Bronchial epithelial cell (primary cell): ENCODE results near the gene PDE11A. TPM values are rescaled to one million over a fixed set of nuclear protein-coding genes. Genes with fewer than 3 reads are reported as not detected.

Experiments
- DNase-seq: peaks from one replicate; pipeline ENCODE4 v3.0.0-alpha.2; 2010; ENCODE audit warnings: low read depth
- FAIRE-seq: peaks from 2 replicates; lab custom pipeline; 2011; peaks lifted over from hg19 to GRCh38; lab: Jason Lieb, UNC
- H3K27me3 ChIP-seq: 2 replicates; pipeline ENCODE4 v1.5.1; 2011; ENCODE audit warnings: low read length; ENCODE audit not compliant: control insufficient read depth, insufficient read depth
- H3K36me3 ChIP-seq: 2 replicates; pipeline ENCODE4 v1.5.1; 2011; ENCODE audit warnings: low read length; ENCODE audit not compliant: control insufficient read depth, insufficient read depth
- H3K4me3 ChIP-seq: 2 replicates; pipeline ENCODE4 v1.5.1; 2011; ENCODE audit warnings: mild to moderate bottlenecking, low read depth, low read length, control low read depth
- total RNA-seq: library from RNA; depleted of rRNA; stranded (reverse); fragments of >200 nt; gene quantifications from 2 replicates; pipeline ENCODE4 v1.2.1, GENCODE V29; 2014
- TF ChIP-seq, protein P1 (sequence below): IDR thresholded peaks from 2 replicates; pipeline ENCODE4 v1.5.1; 2011; ENCODE audit warnings: mild to moderate bottlenecking, moderate library complexity, low read length, control low read depth, inconsistent platforms; ENCODE audit not compliant: insufficient read depth, severe bottlenecking

The PDE11A gene
- total RNA-seq, 1 donor from 2014 or later = not detected

DNA sequence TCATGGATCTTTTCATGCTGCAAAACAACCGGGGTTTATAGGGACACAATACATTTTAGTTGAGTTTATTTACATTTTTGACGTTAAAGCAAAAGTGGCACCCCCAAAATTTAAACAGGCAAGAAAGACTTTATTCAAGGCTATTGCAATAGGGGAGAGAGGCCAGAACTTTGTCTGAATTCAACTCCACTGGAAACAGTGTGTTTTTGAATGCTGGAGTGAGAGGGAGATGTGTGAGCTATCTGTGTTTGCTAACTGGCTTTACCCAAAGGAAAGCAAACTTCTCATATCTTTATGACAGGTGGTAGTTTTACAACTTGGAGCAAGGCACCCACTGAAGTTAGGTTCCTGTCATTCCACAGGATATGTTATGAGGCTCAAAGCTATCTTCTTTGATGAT lies 472.6 kb downstream of the PDE11A start:
- H3K27me3 ChIP-seq = no peaks in the 10 kb centered on the region
- no peaks in the 10 kb centered on the region for H3K36me3 ChIP-seq
- H3K4me3 ChIP-seq = no peak overlapping the region
- FAIRE-seq = no peak
- DNase-seq = no peak
- TF ChIP-seq, protein P1, sequence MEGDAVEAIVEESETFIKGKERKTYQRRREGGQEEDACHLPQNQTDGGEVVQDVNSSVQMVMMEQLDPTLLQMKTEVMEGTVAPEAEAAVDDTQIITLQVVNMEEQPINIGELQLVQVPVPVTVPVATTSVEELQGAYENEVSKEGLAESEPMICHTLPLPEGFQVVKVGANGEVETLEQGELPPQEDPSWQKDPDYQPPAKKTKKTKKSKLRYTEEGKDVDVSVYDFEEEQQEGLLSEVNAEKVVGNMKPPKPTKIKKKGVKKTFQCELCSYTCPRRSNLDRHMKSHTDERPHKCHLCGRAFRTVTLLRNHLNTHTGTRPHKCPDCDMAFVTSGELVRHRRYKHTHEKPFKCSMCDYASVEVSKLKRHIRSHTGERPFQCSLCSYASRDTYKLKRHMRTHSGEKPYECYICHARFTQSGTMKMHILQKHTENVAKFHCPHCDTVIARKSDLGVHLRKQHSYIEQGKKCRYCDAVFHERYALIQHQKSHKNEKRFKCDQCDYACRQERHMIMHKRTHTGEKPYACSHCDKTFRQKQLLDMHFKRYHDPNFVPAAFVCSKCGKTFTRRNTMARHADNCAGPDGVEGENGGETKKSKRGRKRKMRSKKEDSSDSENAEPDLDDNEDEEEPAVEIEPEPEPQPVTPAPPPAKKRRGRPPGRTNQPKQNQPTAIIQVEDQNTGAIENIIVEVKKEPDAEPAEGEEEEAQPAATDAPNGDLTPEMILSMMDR = no peak

DNA sequence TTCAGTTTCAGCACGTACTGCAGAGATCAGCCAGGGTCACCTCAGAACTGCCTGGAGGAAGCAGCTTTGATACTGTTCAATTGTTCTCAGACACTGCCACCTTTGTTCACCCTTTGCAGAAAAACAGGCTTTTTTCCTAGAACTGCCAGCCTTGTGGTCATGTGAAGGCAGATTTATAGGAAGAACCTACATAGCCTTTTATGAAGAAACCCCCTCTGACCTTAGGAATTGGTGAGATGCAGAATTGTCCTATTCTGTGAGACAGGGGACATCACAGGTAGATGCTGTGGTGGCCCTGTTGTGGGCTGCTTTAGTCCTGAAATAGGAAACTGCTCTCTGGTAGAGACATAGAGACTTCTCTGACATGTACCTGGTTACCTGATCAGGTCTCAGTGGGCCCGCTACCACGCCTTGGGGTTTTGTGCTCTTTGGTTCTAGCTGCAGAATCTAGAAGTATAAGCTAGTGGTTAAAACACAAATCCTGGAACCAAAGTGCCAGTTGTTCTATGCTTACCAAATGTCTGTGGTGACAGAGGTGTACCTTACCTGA lies 473.4 kb downstream of the PDE11A start:
- no peaks in the 10 kb centered on the region for H3K36me3 ChIP-seq
- H3K4me3 ChIP-seq = no peak overlapping the region
- no peak for DNase-seq
- TF ChIP-seq, protein P1 = no peak
- no peaks in the 10 kb centered on the region for H3K27me3 ChIP-seq
- FAIRE-seq = no peak

DNA sequence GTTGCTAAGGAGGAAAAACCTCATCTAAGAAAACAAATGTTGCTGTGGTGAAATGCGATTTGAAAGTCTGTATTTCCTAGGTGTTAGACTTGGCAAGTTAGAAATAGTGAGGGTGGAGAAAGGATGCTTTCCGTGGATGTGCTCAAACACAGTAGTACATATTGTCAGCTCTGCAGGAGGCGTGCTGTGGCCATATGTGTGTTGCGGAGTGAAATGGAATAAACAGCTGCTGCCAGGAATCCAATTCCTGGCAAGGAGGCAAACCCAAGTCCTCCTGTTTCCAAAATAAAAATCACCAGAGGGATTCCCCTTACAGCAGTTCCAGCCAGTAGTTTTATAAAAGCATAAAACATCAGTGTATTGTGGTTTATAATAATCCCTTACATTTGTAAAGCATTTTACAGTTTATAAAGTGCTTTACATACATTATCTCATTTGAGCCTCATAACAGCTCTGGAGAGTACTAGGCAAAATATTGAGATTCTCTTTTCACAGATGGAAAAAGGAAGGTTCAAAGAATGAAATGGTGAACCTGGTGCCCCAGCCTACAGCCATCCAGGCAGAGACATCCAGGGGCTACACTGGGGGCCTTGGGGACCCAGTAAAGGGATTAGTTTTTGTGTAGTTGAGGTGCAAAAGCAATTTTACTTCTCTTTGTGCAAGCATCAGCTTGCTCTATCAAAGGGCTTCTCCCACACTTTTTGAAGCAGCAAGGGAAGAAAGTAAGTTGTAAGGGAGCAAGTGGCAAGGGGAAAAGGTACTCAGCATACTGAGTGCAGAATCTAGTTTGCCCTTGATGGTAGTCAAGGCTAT lies 474.0 kb downstream of the PDE11A start:
- H3K27me3 ChIP-seq = no peaks in the 10 kb centered on the region
- H3K4me3 ChIP-seq = no peak overlapping the region
- DNase-seq (no peak), FAIRE-seq (no peak)
- H3K36me3 ChIP-seq = no peaks in the 10 kb centered on the region
- TF ChIP-seq, protein P1 = no peak

DNA sequence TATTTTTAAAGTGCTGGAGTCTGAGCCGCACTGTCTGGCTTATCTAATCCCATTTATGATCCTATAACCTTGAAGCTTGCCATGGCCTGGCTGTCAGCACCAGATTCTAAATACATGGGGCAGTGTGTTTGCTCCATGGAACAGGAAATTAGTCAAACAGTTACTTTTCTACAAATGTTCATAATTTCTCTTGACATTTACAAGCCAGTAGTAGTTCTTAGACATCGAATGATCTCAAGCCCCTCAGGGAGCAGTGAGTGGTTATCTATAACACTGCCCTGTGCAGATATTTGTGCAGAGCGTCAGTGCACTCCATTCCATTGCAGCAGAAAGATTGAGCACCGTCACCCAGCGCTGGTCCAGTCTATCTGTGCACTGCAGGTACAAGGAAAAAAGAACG lies 474.8 kb downstream of the PDE11A start:
- FAIRE-seq = no peak
- TF ChIP-seq, protein P1 = no peak
- DNase-seq = no peak
- Histone ChIP-seq H3K27me3 (no peaks in the 10 kb centered on the region), H3K36me3 (no peaks in the 10 kb centered on the region), H3K4me3 (no peak overlapping the region)

DNA sequence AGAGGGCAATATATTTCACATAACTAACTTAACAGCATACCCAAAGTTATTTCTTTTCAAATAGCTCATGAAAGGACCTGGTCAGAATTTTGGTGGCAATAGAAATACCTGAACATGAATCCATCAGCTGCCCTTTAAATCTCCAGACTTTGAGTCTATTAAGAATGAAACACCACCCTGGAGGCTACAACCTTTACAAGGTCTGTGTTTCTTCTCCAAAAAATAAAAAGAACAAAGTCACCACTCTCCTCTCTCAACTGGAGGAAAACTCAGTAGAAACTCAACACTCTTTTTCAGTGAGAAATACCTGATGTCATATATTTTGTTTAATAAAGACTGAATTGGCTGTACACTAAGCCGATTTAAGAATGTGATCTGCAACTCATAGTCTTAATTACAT lies 475.7 kb downstream of the PDE11A start:
- DNase-seq (no peak), FAIRE-seq (no peak)
- Histone ChIP-seq H3K27me3 (no peaks in the 10 kb centered on the region), H3K36me3 (no peaks in the 10 kb centered on the region), H3K4me3 (no peak overlapping the region)
- TF ChIP-seq, protein P1 = no peak
